Measurements from ENCODE around the gene TMEM11.

DNA sequence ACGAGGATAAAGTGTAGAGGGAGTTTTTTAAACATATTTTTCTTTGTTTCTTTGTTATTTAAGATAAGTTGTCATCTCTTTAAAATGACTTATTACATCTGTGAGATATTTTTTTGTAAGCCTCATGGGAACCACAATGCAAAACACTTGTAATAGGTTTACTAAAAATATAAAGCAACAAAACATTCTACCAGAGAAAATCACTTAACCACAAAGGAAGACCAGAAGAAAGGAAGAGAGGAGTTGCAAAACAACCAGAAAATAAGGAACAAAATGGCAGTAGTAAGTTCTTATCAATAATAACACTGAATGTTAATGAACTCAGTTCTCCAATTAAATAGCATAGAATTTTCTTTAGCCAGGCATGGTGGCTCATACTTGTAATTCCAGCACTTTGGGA is 64.3 kb downstream of the TMEM11 start:
- TF ChIP-seq, protein P1, sequence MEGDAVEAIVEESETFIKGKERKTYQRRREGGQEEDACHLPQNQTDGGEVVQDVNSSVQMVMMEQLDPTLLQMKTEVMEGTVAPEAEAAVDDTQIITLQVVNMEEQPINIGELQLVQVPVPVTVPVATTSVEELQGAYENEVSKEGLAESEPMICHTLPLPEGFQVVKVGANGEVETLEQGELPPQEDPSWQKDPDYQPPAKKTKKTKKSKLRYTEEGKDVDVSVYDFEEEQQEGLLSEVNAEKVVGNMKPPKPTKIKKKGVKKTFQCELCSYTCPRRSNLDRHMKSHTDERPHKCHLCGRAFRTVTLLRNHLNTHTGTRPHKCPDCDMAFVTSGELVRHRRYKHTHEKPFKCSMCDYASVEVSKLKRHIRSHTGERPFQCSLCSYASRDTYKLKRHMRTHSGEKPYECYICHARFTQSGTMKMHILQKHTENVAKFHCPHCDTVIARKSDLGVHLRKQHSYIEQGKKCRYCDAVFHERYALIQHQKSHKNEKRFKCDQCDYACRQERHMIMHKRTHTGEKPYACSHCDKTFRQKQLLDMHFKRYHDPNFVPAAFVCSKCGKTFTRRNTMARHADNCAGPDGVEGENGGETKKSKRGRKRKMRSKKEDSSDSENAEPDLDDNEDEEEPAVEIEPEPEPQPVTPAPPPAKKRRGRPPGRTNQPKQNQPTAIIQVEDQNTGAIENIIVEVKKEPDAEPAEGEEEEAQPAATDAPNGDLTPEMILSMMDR (IDR thresholded peaks at IDR 0.05): no peak
- TF ChIP-seq SIN3A (IDR thresholded peaks at IDR 0.05; ENCODE audit: borderline replicate concordance, insufficient read depth, low read depth, low read length): no peak
- no peak for TF ChIP-seq TCF7L2 (IDR thresholded peaks at IDR 0.05; ENCODE audit: low read depth, low read length)
